DOHH2 (cell line): ENCODE data around the gene SLC6A16.

Source experiments
- H3F3A ChIP-seq: fragments of 200-600 bp; sonication (generic), shearing (Covaris generic); 2 replicates; pipeline ENCODE4 v1.6.0; 2016; ENCODE audit warnings: antibody characterized with exemption, mild to moderate bottlenecking; ENCODE audit not compliant: control insufficient read depth, insufficient read depth
- H3K27ac ChIP-seq: fragments of 200-600 bp; sonication (generic); 2 replicates; pipeline ENCODE4 v1.5.1; 2014; ENCODE audit warnings: low read depth, mild to moderate bottlenecking, low read length, moderate library complexity
- H3K27me3 ChIP-seq: fragments of 200-600 bp; sonication (generic); 2 replicates; pipeline ENCODE4 v1.6.1; 2014; ENCODE audit warnings: mild to moderate bottlenecking, low read length, mixed read lengths; ENCODE audit not compliant: control insufficient read depth
- H3K36me3 ChIP-seq: fragments of 200-600 bp; sonication (generic); 2 replicates; pipeline ENCODE4 v1.6.1; 2014; ENCODE audit warnings: mild to moderate bottlenecking, low read length, moderate library complexity, mixed read lengths; ENCODE audit not compliant: control insufficient read depth
- H3K4me1 ChIP-seq: fragments of 200-600 bp; sonication (generic); 2 replicates; pipeline ENCODE4 v1.6.1; 2014; ENCODE audit warnings: mild to moderate bottlenecking, low read length, mixed read lengths; ENCODE audit not compliant: control insufficient read depth
- H3K4me2 ChIP-seq: fragments of 200-600 bp; sonication (generic); 2 replicates; pipeline ENCODE4 v1.6.0; 2014; ENCODE audit warnings: mild to moderate bottlenecking, low read length, moderate library complexity
- H3K4me3 ChIP-seq: fragments of 200-600 bp; sonication (generic); 2 replicates; pipeline ENCODE4 v1.5.1; 2014; ENCODE audit warnings: mild to moderate bottlenecking, low read length, mixed read lengths
- H3K79me2 ChIP-seq: fragments of 200-600 bp; sonication (generic); 2 replicates; pipeline ENCODE4 v1.6.1; 2014; ENCODE audit warnings: mild to moderate bottlenecking, low read length, mixed read lengths; ENCODE audit not compliant: control insufficient read depth
- H3K9me2 ChIP-seq: fragments of 200-600 bp; sonication (generic); replicated peaks from 2 replicates; pipeline ENCODE4 v1.6.1; 2014; ENCODE audit warnings: mild to moderate bottlenecking, low read length, mixed read lengths; ENCODE audit not compliant: control insufficient read depth
- H3K9me3 ChIP-seq: fragments of 200-600 bp; sonication (generic); 2 replicates; pipeline ENCODE4 v1.6.1; 2014; ENCODE audit warnings: antibody characterized with exemption, low read length, mixed read lengths; ENCODE audit not compliant: control insufficient read depth, insufficient read depth
- H4K20me1 ChIP-seq: fragments of 200-600 bp; sonication (generic); 2 replicates; pipeline ENCODE4 v1.6.0; 2014; ENCODE audit warnings: low read depth, mild to moderate bottlenecking, antibody characterized with exemption, low read length, moderate library complexity; ENCODE audit not compliant: control insufficient read depth, insufficient read depth
- CTCF ChIP-seq: fragments of 200-600 bp; sonication (generic); IDR thresholded peaks from one replicate; pipeline ENCODE4 v1.5.1; 2014; ENCODE audit warnings: antibody characterized with exemption, mild to moderate bottlenecking, low read depth, low read length; ENCODE audit not compliant: poor library complexity, severe bottlenecking
- EZH2phosphoT487 ChIP-seq: fragments of 200-600 bp; sonication (generic); IDR thresholded peaks from 2 replicates; pipeline ENCODE4 v1.6.1; 2017; ENCODE audit warnings: borderline replicate concordance, mild to moderate bottlenecking, antibody characterized with exemption, low read length, moderate library complexity, mixed read lengths

The SLC6A16 gene

GRCh38 chr19:49339301-49340068 is 14.5 kb upstream of the SLC6A16 start:
- peak overlapping the region; percentile 88 for H3K27ac ChIP-seq
- H3K4me1 ChIP-seq, result peaks cover 65% of the 10 kb centered on the region
- H3K9me3 ChIP-seq, result no peaks in the 10 kb centered on the region
- no peaks in the 10 kb centered on the region for H3K9me2 ChIP-seq
- peak overlapping the region; percentile 85 for H3K4me3 ChIP-seq
- peak; percentile 16 for TF ChIP-seq CTCF
- TF ChIP-seq EZH2phosphoT487, result no peak
- no peaks in the 10 kb centered on the region for H3K27me3 ChIP-seq
- H4K20me1 ChIP-seq, result peaks cover 11% of the 10 kb centered on the region; the same call in 1 of the 2 replicates
- H3K36me3 ChIP-seq, result peaks cover 63% of the 10 kb centered on the region
- H3F3A ChIP-seq, result peaks cover 53% of the 10 kb centered on the region
- peaks cover 48% of the 10 kb centered on the region for H3K79me2 ChIP-seq
- peak overlapping the region; percentile 99 for H3K4me2 ChIP-seq

GRCh38 chr19:49338691-49339300 is 13.8 kb upstream of the SLC6A16 start:
- Histone ChIP-seq H3K27me3 (no peaks in the 10 kb centered on the region), H4K20me1 (peaks cover 11% of the 10 kb centered on the region; the same call in 1 of the 2 replicates), H3K9me2 (no peaks in the 10 kb centered on the region), H3K27ac (peak overlapping the region; percentile 88), H3K4me2 (peak overlapping the region; percentile 99), H3K79me2 (peaks cover 48% of the 10 kb centered on the region), H3K4me3 (peak overlapping the region; percentile 85), H3K36me3 (peaks cover 63% of the 10 kb centered on the region), H3K9me3 (no peaks in the 10 kb centered on the region), H3F3A (peaks cover 58% of the 10 kb centered on the region), H3K4me1 (peaks cover 71% of the 10 kb centered on the region)
- TF ChIP-seq EZH2phosphoT487, result no peak
- TF ChIP-seq CTCF, result no peak

- Histone ChIP-seq H3K4me2 (peak overlapping the region; percentile 99), H3K27me3 (no peaks in the 10 kb centered on the region)
Observed at GRCh38 chr19:49338023-49338677, 13.2 kb upstream of the SLC6A16 start.

More at GRCh38 chr19:49338023-49338677, 13.2 kb upstream of the SLC6A16 start:
- Histone ChIP-seq H4K20me1 (peaks cover 11% of the 10 kb centered on the region; the same call in 1 of the 2 replicates), H3K79me2 (peaks cover 51% of the 10 kb centered on the region), H3K4me1 (peaks cover 77% of the 10 kb centered on the region), H3F3A (peaks cover 63% of the 10 kb centered on the region), H3K27ac (peak overlapping the region; percentile 19; the same call in 1 of the 2 replicates), H3K9me2 (no peaks in the 10 kb centered on the region), H3K4me3 (peak overlapping the region; percentile 85), H3K36me3 (peaks cover 66% of the 10 kb centered on the region), H3K9me3 (no peaks in the 10 kb centered on the region)
- TF ChIP-seq EZH2phosphoT487 (no peak), CTCF (no peak)
